Left ventricle myocardium inferior (tissue), 1 donor: Measurements from ENCODE around the gene TSPAN11. TPM values are rescaled to one million over a fixed set of nuclear protein-coding genes. Genes with fewer than 3 reads are reported as not detected.

Experiments used
- DNase-seq: peaks from one replicate; pipeline ENCODE4 v3.0.0-alpha.2; 2020
- H3K27ac ChIP-seq: fragments of 200-600 bp; replicated peaks from 2 replicates; pipeline ENCODE4 v1.8.0; 2021
- H3K27me3 ChIP-seq: fragments of 200-600 bp; 2 replicates; pipeline ENCODE4 v1.8.0; 2021; ENCODE audit warnings: low read depth
- H3K36me3 ChIP-seq: fragments of 200-600 bp; 2 replicates; pipeline ENCODE4 v1.8.0; 2021
- H3K4me1 ChIP-seq: fragments of 200-600 bp; 2 replicates; pipeline ENCODE4 v1.8.0; 2021
- H3K4me3 ChIP-seq: fragments of 200-600 bp; 2 replicates; pipeline ENCODE4 v1.8.0; 2021; ENCODE audit warnings: mild to moderate bottlenecking, moderate library complexity
- H3K9me3 ChIP-seq: fragments of 200-600 bp; replicated peaks from 2 replicates; pipeline ENCODE4 v1.8.0; 2021
- intact Hi-C: fragments of 100-400 bp; cut with micrococcal nuclease; formaldehyde crosslinking; loops from one replicate; pipeline ENCODE4 v1.11.0; 2022
- total RNA-seq: library from RNA; stranded (reverse); fragmentation: NEBNext Ultra II Directional; extraction: Animal tissue kit (Norgen Biotek cat#: 25700); gene quantifications from one replicate; pipeline ENCODE4 v1.2.1, GENCODE V29; 2021
- TF ChIP-seq, protein P1 (sequence below): fragments of 200-600 bp; IDR thresholded peaks from 2 replicates; pipeline ENCODE4 v1.8.0; 2021; ENCODE audit warnings: antibody characterized with exemption, mild to moderate bottlenecking, borderline replicate concordance
- donor health status: DM: no; HTN: yes; CAD: no; lungs with severe emphysema.

TSPAN11 gene
- total RNA-seq, 1 donor from 2014 or later: 1.7 TPM

DNA sequence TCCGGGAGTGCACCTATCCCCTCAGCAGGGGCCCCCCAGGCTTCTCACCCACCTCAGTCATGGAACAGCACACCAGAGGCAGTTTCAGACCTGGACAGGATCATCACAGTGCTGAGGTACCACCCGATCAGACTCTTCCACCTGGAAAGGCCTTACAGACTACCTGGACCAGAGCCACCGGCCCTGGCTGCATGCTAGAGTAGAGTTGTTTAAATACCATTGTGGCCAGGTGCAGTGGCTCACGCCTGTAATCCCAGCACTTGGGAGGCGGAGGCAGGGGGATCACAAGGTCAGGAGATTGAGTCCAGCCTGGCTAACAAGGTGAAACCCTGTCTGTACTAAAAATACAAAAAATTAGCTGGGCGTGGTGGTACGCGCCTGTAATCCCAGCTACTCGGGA is 61.5 kb downstream of the TSPAN11 start:
- no peak overlapping the region for H3K27ac ChIP-seq
- DNase-seq: no peak
- no peaks in the 10 kb centered on the region for H3K9me3 ChIP-seq
- H3K36me3 ChIP-seq: no peaks in the 10 kb centered on the region
- intact Hi-C loops: loop anchor here (5.0 kb wide), 1 partner anchor 136 kb away; no protein-coding TSS in a partner anchor
- TF ChIP-seq, protein P1, sequence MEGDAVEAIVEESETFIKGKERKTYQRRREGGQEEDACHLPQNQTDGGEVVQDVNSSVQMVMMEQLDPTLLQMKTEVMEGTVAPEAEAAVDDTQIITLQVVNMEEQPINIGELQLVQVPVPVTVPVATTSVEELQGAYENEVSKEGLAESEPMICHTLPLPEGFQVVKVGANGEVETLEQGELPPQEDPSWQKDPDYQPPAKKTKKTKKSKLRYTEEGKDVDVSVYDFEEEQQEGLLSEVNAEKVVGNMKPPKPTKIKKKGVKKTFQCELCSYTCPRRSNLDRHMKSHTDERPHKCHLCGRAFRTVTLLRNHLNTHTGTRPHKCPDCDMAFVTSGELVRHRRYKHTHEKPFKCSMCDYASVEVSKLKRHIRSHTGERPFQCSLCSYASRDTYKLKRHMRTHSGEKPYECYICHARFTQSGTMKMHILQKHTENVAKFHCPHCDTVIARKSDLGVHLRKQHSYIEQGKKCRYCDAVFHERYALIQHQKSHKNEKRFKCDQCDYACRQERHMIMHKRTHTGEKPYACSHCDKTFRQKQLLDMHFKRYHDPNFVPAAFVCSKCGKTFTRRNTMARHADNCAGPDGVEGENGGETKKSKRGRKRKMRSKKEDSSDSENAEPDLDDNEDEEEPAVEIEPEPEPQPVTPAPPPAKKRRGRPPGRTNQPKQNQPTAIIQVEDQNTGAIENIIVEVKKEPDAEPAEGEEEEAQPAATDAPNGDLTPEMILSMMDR: no peak
- H3K4me1 ChIP-seq: peaks cover 12% of the 10 kb centered on the region
- no peaks in the 10 kb centered on the region for H3K27me3 ChIP-seq
- H3K4me3 ChIP-seq: no peak overlapping the region

DNA sequence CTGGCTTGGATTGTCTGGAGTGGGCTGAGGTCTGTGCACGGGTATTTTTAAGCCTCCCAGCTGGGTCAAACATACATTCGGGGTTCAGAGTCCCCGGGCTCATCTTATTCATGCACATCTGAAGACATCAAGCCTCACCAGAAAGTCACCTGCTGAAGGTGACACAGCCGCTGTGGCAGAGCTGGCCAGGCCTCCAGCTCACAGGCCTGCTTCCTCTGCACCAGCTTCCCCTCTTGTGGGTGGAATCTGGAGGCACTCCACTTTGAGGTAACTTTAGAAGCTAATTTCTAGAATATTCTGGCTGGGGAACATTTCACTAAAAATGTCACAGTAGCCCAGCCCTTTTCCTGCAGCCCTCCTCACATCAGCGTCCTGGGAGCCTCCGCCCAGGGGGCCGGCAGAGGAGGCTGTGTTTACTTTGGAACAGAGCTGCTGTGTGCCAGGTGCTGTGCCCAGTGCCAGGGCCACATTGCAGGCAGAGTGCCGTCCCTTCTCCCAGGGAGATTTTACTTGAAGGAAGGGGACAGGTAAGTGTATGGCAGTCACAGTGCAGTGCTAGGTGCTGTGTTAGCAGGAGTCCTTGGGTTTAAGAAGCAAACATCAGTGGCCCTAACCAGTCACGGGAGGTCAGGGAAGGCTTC is 62.2 kb downstream of the TSPAN11 start:
- Histone ChIP-seq H3K27ac (no peak overlapping the region), H3K4me1 (peaks cover 13% of the 10 kb centered on the region), H3K9me3 (no peaks in the 10 kb centered on the region), H3K4me3 (no peak overlapping the region), H3K27me3 (no peaks in the 10 kb centered on the region), H3K36me3 (no peaks in the 10 kb centered on the region)
- intact Hi-C loops: loop anchor here (5.0 kb wide), 1 partner anchor 136 kb away; no protein-coding TSS in a partner anchor
- TF ChIP-seq, protein P1: no peak
- no peak for DNase-seq

DNA sequence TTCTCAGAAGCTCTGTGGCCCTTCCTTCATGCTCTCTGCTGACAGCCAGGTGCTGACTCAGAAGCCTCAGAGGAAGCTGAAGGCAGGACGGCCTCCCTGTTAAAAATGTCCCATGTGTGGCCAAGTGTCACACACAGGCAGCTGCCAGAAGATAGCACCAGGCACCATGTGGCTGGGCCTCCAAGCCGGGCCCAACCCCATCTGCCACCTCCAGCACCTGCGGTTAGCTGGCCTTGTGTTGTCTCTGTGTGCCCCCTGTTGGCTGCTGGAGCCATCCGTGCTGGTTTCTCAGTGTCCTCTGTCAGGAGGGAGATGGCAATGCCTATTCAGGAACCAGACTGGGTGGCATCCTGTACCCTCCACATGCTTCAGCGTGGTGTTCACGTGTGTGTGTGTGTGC is 63.2 kb downstream of the TSPAN11 start:
- Histone ChIP-seq H3K27ac (no peak overlapping the region), H3K36me3 (no peaks in the 10 kb centered on the region), H3K9me3 (no peaks in the 10 kb centered on the region), H3K4me3 (no peak overlapping the region), H3K27me3 (no peaks in the 10 kb centered on the region), H3K4me1 (peaks cover 20% of the 10 kb centered on the region)
- intact Hi-C loops: loop anchor here (5.0 kb wide), 1 partner anchor 137 kb away; no protein-coding TSS in a partner anchor
- peak; percentile 59 for DNase-seq
- TF ChIP-seq, protein P1: peak; percentile 60

DNA sequence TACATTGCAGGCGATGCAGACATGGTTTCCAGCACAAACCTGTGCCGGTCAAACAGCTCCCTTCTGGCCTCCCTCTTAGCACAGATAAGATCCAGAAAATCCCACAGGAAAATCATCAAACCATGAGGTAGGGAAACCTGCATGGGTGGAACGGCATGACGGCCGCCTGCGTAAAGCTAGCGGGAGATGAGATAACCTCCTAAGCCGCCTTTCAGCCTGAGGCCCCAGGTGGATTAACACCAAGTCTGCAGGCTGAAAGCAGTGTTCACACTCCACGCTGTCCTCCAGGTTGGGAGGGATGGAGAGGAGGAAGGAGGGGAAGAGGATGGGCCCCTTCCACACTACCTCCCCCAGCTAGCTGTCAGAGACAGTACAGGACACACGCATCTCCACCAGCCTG is 63.8 kb downstream of the TSPAN11 start:
- TF ChIP-seq, protein P1: no peak
- H3K4me3 ChIP-seq: no peak overlapping the region
- no peaks in the 10 kb centered on the region for H3K9me3 ChIP-seq
- no peak for DNase-seq
- no peaks in the 10 kb centered on the region for H3K36me3 ChIP-seq
- H3K27ac ChIP-seq: no peak overlapping the region
- intact Hi-C loops: no loop called here
- H3K4me1 ChIP-seq: peaks cover 20% of the 10 kb centered on the region
- H3K27me3 ChIP-seq: no peaks in the 10 kb centered on the region

DNA sequence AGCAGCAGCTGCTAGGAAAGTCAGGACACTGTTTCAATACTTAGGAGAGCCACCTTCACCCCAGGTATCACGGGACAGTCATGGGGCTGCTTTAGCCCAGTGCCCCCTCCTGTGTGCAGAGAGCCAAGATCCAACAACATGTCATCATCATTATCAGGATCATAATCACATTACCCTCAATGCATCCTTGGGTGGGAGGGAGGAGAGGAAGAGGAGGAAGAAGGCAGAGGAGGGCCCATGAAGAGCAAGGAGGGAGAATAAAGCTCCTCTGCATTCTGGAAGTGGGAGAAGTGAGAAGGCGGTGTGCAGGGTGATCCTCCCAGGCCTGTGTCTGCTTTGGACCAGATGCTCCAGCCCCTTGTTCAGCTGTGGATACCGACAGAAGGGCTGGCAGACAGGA is 64.2 kb downstream of the TSPAN11 start:
- H3K4me1 ChIP-seq: peaks cover 20% of the 10 kb centered on the region
- no peak overlapping the region for H3K27ac ChIP-seq
- intact Hi-C loops: no loop called here
- no peak for DNase-seq
- H3K4me3 ChIP-seq: no peak overlapping the region
- TF ChIP-seq, protein P1: no peak
- no peaks in the 10 kb centered on the region for H3K27me3 ChIP-seq
- H3K36me3 ChIP-seq: no peaks in the 10 kb centered on the region
- H3K9me3 ChIP-seq: no peaks in the 10 kb centered on the region
